Stomach (tissue), 9 donors: ENCODE results near the gene FAM222B. TPM values are rescaled to one million over a fixed set of nuclear protein-coding genes. Genes with fewer than 3 reads are reported as not detected.
A peak's percentile ranks its signal among the peaks of the same experiment; 100 is the strongest.
"Not testable (repeated sequence)": the region's sequence is repeated elsewhere in the genome, so short reads cannot be mapped to it uniquely, and the experiment has no call there.

Experiments
- DNase-seq, 2 donors: peaks; one replicate each; pipeline versions ENCODE4 v3.0.0 to v3.0.0-alpha.2; 2013 to 2019
- H3K27ac ChIP-seq, 5 donors: fragments of 200-600 bp in 4 of 5; sonication (generic) in 4 of 5; one replicate each; pipeline ENCODE4 v1.5.1; 2013 to 2019; ENCODE audit warnings: mild to moderate bottlenecking in 1 of 5, moderate library complexity in 1 of 5
- H3K27me3 ChIP-seq, 3 donors: fragments of 200-600 bp; sonication (generic); one replicate each; pipeline ENCODE4 v1.5.1; 2017 to 2019; ENCODE audit warnings: mixed run types in 1 of 3
- H3K36me3 ChIP-seq, 4 donors: fragments of 200-600 bp; sonication (generic); 1 replicate in 3 of 4; 2 replicates in 1 of 4; pipeline ENCODE4 v1.5.1; 2016 to 2019
- H3K4me1 ChIP-seq, 4 donors: fragments of 200-600 bp; sonication (generic); one replicate each; pipeline ENCODE4 v1.5.1; 2016 to 2019
- H3K4me3 ChIP-seq, 4 donors: fragments of 200-600 bp; sonication (generic) in 3 of 4; one replicate each; pipeline ENCODE4 v1.5.1; 2016 to 2019; ENCODE audit warnings: mild to moderate bottlenecking in 1 of 4
- H3K9me3 ChIP-seq, 4 donors: fragments of 200-600 bp; sonication (generic); one replicate each; pipeline ENCODE4 v1.5.1; 2016 to 2019
- CTCF ChIP-seq, 7 experiments: fragments of 450-650 bp in 4 of 7; fragments of 200-600 bp in 3 of 7; sonication (generic) in 3 of 7; IDR thresholded peaks; one replicate each; pipeline ENCODE4 v1.5.1; 2016 to 2019; ENCODE audit warnings: antibody characterized with exemption in 7 of 7, control low read depth in 2 of 7, mild to moderate bottlenecking in 1 of 7
- EP300 ChIP-seq: sonication (generic); formaldehyde crosslinking; IDR thresholded peaks from one replicate; pipeline ENCODE4 v1.6.1; 2017; ENCODE audit warnings: antibody characterized with exemption
- POLR2A ChIP-seq, 4 donors: fragments of 450-650 bp; IDR thresholded peaks; one replicate each; pipeline ENCODE4 v1.6.1; 2016; ENCODE audit warnings: antibody characterized with exemption in 4 of 4, control low read depth in 2 of 4, mild to moderate bottlenecking in 1 of 4, moderate library complexity in 1 of 4
- POLR2AphosphoS5 ChIP-seq, 3 donors: sonication (generic); formaldehyde crosslinking; IDR thresholded peaks; one replicate each; pipeline ENCODE4 v1.6.1; 2016; ENCODE audit warnings: antibody characterized with exemption in 3 of 3
- WGBS, 5 donors: extraction: QIAGEN DNeasy Blood & Tissue Kit in 3 of 5; methylation state at CpG; one replicate each; pipeline versions ENCODE4 v1.1.5 to v1.1.7; 2013 to 2018; 5-methylcytosine and 5-hydroxymethylcytosine counted together
- intact Hi-C: fragments of 100-400 bp; cut with DNase I; formaldehyde crosslinking; loops from one replicate; pipeline ENCODE4 v1.15.1; 2023; ENCODE audit warnings: low total_unique reads
- polyA plus RNA-seq, 3 donors: library from polyadenylated mRNA; stranded (reverse); fragments of 200-250 nt; gene quantifications; one replicate each; pipeline ENCODE4 v1.2.3, GENCODE V29; 2013
- total RNA-seq, 5 donors: library from RNA; depleted of rRNA; stranded (reverse); fragments of >200 nt; gene quantifications; one replicate each; pipeline versions ENCODE4 v1.1.0 to v1.2.3, GENCODE V29; 2014 to 2016
- donor health status: healthy with polysubstance abuse.
- donor health status: Bipolar disorder and iron deficiency.
- donor health status: healthy.

Gene FAM222B
- total and polyA plus RNA-seq, 8 donors = 4.4 to 29.6 (median 8.6) TPM

- no peak for DNase-seq
- intact Hi-C loops = no loop called here
- Histone ChIP-seq H3K36me3 (peaks cover 32 to 45% (median 44%) of the 10 kb centered on the region in 4 donors), H3K4me1 (peaks cover 51 to 87% (median 85%) of the 10 kb centered on the region in 4 donors), H3K4me3 (peak overlapping the region in 1 of 4 donors; percentile 92), H3K27ac (no peak overlapping the region), H3K27me3 (no peaks in the 10 kb centered on the region), H3K9me3 (no peaks in the 10 kb centered on the region)
- no peak for TF ChIP-seq POLR2A (IDR thresholded peaks at IDR 0.05)
- no peak for TF ChIP-seq CTCF (IDR thresholded peaks at IDR 0.05)
- no peak for TF ChIP-seq EP300
- no peak for TF ChIP-seq POLR2AphosphoS5 (IDR thresholded peaks at IDR 0.05)
- WGBS, 5 donors = 61 to 74% (median 68%) methylated on average over 6 of the region's 6 CpGs
Observed at GRCh38 chr17:28723159-28723835, 119.3 kb downstream of the FAM222B start.

GRCh38 chr17:28722417-28723158, 120.0 kb downstream of the FAM222B start:
- intact Hi-C loops = no loop called here
- WGBS, 5 donors = 55 to 70% (median 64%) methylated on average over 7 of the region's 7 CpGs

DNA sequence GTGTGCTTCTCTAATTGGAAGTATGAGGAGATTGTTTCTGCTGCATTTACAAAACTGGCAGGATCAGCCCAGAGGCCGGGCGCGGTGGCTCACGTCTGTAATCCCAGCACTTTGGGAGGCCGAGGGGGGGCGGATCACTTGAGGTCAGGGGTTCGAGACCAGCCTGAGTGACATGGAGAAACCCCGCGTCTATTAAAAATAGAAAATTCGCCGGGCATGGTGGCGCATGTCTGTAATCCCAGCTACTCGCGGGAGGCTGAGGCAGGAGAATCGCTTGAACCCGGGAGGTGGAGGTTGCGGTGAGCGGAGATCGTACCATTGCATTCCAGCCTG, 121.6 kb downstream of the FAM222B start:
- H3K27ac ChIP-seq = peak overlapping the region in 4 of 5 donors; percentile 86 to 94 (median 90)
- peaks cover 0 to 14% (median 8%) of the 10 kb centered on the region in 3 donors for H3K27me3 ChIP-seq
- 16 to 34% (median 24%) methylated on average over 18 to 19 of the region's 19 CpGs for WGBS, 5 donors
- peaks cover 52 to 92% (median 88%) of the 10 kb centered on the region in 4 donors for H3K4me1 ChIP-seq
- H3K9me3 ChIP-seq, intact Hi-C loops, DNase-seq: not testable (repeated sequence)
- H3K4me3 ChIP-seq = peak overlapping the region; percentile 84 to 98 (median 91)
- H3K36me3 ChIP-seq = peaks cover 32 to 45% (median 44%) of the 10 kb centered on the region in 4 donors

More at GRCh38 chr17:28722417-28723158, 120.0 kb downstream of the FAM222B start:
- peak overlapping the region in 2 of 4 donors; percentile 92 to 98 for H3K4me3 ChIP-seq
- H3K27ac ChIP-seq = peak overlapping the region in 1 of 5 donors; percentile 89
- H3K36me3 ChIP-seq = peaks cover 32 to 45% (median 44%) of the 10 kb centered on the region in 4 donors
- H3K4me1 ChIP-seq = peaks cover 46 to 89% (median 85%) of the 10 kb centered on the region in 4 donors
- peaks cover 0 to 1% (median under 1%) of the 10 kb centered on the region in 3 donors for H3K27me3 ChIP-seq
- TF ChIP-seq CTCF (IDR thresholded peaks at IDR 0.05) (no peak), POLR2AphosphoS5 (IDR thresholded peaks at IDR 0.05) (no peak), POLR2A (IDR thresholded peaks at IDR 0.05) (no peak), EP300 (no peak)
- no peak for DNase-seq
- H3K9me3 ChIP-seq = no peaks in the 10 kb centered on the region

- intact Hi-C loops = no loop called here
- WGBS, 5 donors = 1 to 3% (median 2%) methylated on average over 25 to 30 of the region's 30 CpGs
- H3K36me3 ChIP-seq = peaks cover 32 to 51% (median 46%) of the 10 kb centered on the region in 4 donors
Observed at GRCh38 chr17:28720247-28720996, 122.2 kb downstream of the FAM222B start.

More at GRCh38 chr17:28720247-28720996, 122.2 kb downstream of the FAM222B start:
- H3K4me1 ChIP-seq = peaks cover 48 to 92% (median 85%) of the 10 kb centered on the region in 4 donors
- peak overlapping the region; percentile 86 to 94 (median 90) for H3K27ac ChIP-seq
- no peaks in the 10 kb centered on the region for H3K9me3 ChIP-seq
- TF ChIP-seq EP300 (no peak), POLR2AphosphoS5 (IDR thresholded peaks at IDR 0.05) (no peak), CTCF (IDR thresholded peaks at IDR 0.05) (no peak), POLR2A (IDR thresholded peaks at IDR 0.05) (no peak)
- peak in 1 of 2 donors; percentile 42 for DNase-seq
- H3K27me3 ChIP-seq = peaks cover 0 to 14% (median 8%) of the 10 kb centered on the region in 3 donors
- peak overlapping the region; percentile 84 to 98 (median 91) for H3K4me3 ChIP-seq
